Thoracic aorta (tissue), 2 donors: Measurements from ENCODE around the gene FBXO10. TPM values are rescaled to one million over a fixed set of nuclear protein-coding genes. Genes with fewer than 3 reads are reported as not detected.
A peak's percentile ranks its signal among the peaks of the same experiment; 100 is the strongest.

Source experiments
- ATAC-seq: fragments of 150-250 bp; one replicate; pipeline ENCODE4 v1.8.0; 2017; ENCODE audit warnings: low read depth; ENCODE audit not compliant: insufficient number of reproducible peaks, low FRiP score
- DNase-seq: peaks from one replicate; pipeline ENCODE4 v3.0.0-alpha.2; 2020; ENCODE audit warnings: low spot score
- H3K27ac ChIP-seq, 2 donors: fragments of 200-600 bp; sonication (generic); 1 replicate in 1 of 2; 2 replicates in 1 of 2; pipeline ENCODE4 v1.5.1; 2016; ENCODE audit warnings: mild to moderate bottlenecking in 2 of 2, moderate library complexity in 2 of 2
- H3K27me3 ChIP-seq: fragments of 200-600 bp; sonication (generic); replicated peaks from 2 replicates; pipeline ENCODE4 v1.6.0; 2016; ENCODE audit warnings: mild to moderate bottlenecking; ENCODE audit not compliant: insufficient read depth
- H3K36me3 ChIP-seq: fragments of 200-600 bp; sonication (generic); one replicate; pipeline ENCODE4 v1.5.1; 2016
- H3K4me1 ChIP-seq, 2 donors: fragments of 200-600 bp; sonication (generic); 1 replicate in 1 of 2; 2 replicates in 1 of 2; pipeline versions ENCODE4 v1.5.1 to v1.6.0; 2016; ENCODE audit warnings: low read depth in 2 of 2, mild to moderate bottlenecking in 1 of 2; ENCODE audit not compliant: control insufficient read depth in 1 of 2
- H3K4me3 ChIP-seq: fragments of 200-600 bp; sonication (generic); 2 replicates; pipeline ENCODE4 v1.5.1; 2016; ENCODE audit warnings: mild to moderate bottlenecking
- H3K9me3 ChIP-seq: fragments of 200-600 bp; sonication (generic); 2 replicates; pipeline ENCODE4 v1.5.1; 2016
- total RNA-seq, 2 donors: library from RNA; depleted of rRNA; stranded (reverse); fragments of >200 nt; gene quantifications; one replicate each; pipeline versions ENCODE4 v1.1.0 to v1.2.3, GENCODE V29; 2016
- TF ChIP-seq, protein P1 (sequence below): fragments of 200-600 bp; sonication (generic); IDR thresholded peaks from one replicate; pipeline ENCODE4 v1.5.1; 2019; ENCODE audit warnings: antibody characterized with exemption

FBXO10 gene
- total RNA-seq, 2 donors from 2014 or later: 6.9 to 20.7 TPM

DNA sequence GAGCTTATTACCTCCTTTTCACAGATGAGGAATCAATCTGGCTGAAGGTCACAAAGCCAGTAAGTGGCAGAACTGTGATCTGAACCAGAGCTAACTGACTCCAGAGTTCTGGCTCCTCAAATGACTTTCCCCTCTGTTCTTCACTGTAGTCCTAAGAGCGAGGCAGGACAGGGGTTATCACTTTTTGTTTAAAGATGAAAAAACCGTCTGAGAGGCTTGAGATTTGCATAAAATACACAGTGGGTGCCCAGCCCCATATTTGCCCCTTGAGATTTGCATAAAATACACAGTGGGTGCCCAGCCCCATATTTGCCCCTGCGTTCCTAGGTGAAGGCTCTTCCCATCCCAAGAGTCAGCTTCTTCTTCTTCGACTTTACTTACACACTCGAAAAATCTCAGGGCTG lies 667 bp downstream of the FBXO10 start:
- peak overlapping the region; percentile 57 to 79 for H3K27ac ChIP-seq
- TF ChIP-seq, protein P1, sequence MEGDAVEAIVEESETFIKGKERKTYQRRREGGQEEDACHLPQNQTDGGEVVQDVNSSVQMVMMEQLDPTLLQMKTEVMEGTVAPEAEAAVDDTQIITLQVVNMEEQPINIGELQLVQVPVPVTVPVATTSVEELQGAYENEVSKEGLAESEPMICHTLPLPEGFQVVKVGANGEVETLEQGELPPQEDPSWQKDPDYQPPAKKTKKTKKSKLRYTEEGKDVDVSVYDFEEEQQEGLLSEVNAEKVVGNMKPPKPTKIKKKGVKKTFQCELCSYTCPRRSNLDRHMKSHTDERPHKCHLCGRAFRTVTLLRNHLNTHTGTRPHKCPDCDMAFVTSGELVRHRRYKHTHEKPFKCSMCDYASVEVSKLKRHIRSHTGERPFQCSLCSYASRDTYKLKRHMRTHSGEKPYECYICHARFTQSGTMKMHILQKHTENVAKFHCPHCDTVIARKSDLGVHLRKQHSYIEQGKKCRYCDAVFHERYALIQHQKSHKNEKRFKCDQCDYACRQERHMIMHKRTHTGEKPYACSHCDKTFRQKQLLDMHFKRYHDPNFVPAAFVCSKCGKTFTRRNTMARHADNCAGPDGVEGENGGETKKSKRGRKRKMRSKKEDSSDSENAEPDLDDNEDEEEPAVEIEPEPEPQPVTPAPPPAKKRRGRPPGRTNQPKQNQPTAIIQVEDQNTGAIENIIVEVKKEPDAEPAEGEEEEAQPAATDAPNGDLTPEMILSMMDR: no peak
- H3K36me3 ChIP-seq: no peaks in the 10 kb centered on the region
- DNase-seq (no peak), ATAC-seq (no peak)
- H3K4me3 ChIP-seq: peak overlapping the region; percentile 93
- no peaks in the 10 kb centered on the region for H3K27me3 ChIP-seq
- no peaks in the 10 kb centered on the region for H3K9me3 ChIP-seq
- peaks cover 6 to 16% of the 10 kb centered on the region in 2 donors for H3K4me1 ChIP-seq

DNA sequence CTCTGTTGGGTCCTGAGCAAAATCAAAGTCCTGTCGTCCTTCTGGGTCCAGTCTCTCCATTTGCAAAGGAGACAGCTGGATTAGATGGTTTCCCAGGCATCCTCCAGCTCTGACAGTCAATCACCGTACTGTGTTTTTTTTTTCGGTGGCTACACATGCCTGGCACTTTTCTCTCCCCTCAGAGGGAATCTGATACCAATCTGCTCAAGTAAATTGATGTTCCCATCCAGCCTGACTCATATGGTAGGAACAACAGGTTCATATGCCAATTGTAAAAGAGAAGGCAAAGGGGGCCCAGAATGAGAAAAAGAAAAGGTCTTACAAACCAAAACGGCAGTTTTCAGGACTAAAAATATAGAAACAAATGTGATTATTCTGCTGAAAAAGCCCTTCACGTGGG lies 1.2 kb downstream of the FBXO10 start:
- no peak for DNase-seq
- TF ChIP-seq, protein P1: no peak
- ATAC-seq: no peak
- H3K27ac ChIP-seq: peak overlapping the region in 1 of 2 donors; percentile 79
- H3K36me3 ChIP-seq: no peaks in the 10 kb centered on the region
- H3K4me3 ChIP-seq: peak overlapping the region; percentile 93
- no peaks in the 10 kb centered on the region for H3K9me3 ChIP-seq
- H3K27me3 ChIP-seq: no peaks in the 10 kb centered on the region
- peaks cover 6 to 16% of the 10 kb centered on the region in 2 donors for H3K4me1 ChIP-seq

DNA sequence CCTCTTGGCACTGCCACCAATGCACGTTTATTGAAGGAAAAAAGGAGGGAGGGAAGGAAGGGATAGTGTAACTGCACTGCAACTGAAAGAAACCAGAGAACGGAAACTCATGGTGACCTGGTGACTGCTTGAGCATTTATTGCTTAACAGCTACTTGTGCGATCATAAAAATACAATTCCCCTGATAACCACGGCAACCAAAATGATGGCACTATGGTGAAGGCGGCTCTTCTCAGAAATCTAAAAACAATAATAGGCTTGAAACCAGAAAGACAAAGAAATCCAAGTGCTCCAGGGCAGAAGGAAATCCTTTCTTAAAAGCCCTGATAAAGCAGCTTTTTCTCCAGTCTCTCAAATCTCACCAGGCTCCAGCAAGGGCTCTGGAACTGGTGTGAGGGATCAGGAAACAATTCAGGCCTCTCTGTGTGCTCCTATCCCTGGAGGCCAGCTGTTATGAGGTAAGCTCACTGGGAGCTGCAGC lies 1.9 kb downstream of the FBXO10 start:
- Histone ChIP-seq H3K27me3 (no peaks in the 10 kb centered on the region), H3K27ac (no peak overlapping the region), H3K4me3 (no peak overlapping the region), H3K4me1 (peaks cover 6 to 16% of the 10 kb centered on the region in 2 donors), H3K36me3 (no peaks in the 10 kb centered on the region), H3K9me3 (no peaks in the 10 kb centered on the region)
- no peak for DNase-seq
- TF ChIP-seq, protein P1: no peak
- no peak for ATAC-seq

DNA sequence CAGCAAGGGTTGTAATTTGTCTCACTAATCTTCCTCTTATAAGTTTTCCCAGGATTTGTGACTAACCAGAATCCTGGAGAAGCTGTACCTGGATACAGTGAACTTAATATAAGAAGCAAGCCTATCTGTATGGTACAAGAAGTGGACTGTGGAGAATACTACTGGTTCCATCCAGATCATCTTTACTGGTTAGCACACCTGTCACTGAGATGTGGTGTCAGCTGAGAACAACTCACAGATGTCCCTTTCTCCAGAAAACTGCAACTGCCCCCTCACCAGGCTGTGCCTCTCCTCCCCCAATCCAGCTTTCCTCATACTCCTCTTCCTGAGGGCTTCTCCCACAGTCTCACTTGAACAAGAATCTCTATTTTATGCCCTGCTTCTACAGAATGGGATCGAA lies 4.9 kb downstream of the FBXO10 start:
- TF ChIP-seq, protein P1: no peak
- no peak overlapping the region for H3K4me3 ChIP-seq
- H3K4me1 ChIP-seq: peaks cover 6 to 16% of the 10 kb centered on the region in 2 donors
- H3K36me3 ChIP-seq: no peaks in the 10 kb centered on the region
- no peaks in the 10 kb centered on the region for H3K27me3 ChIP-seq
- DNase-seq: no peak
- H3K27ac ChIP-seq: no peak overlapping the region
- no peaks in the 10 kb centered on the region for H3K9me3 ChIP-seq
- ATAC-seq: no peak

DNA sequence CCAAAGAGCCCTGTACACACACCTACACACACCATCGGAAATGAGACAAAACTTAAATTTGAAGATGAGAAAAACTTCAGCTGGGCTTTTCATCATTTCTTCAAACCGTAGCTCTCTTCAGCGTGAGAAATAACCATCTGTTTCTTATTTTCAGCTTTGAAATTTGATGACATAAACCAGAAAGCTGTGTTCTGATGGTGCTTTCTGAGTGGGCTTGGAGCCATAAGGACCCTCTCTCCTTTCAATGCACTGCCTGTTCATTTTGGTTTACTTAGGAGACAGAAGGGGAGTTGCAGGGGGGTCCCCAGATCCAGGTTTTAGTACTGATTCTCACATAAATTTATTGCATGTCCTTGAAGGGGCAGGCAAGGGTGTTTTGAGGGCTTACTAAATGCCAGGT lies 9.5 kb downstream of the FBXO10 start:
- Histone ChIP-seq H3K27me3 (no peaks in the 10 kb centered on the region), H3K36me3 (no peaks in the 10 kb centered on the region), H3K4me1 (no peaks in the 10 kb centered on the region), H3K4me3 (no peak overlapping the region), H3K9me3 (no peaks in the 10 kb centered on the region), H3K27ac (no peak overlapping the region)
- DNase-seq: no peak
- TF ChIP-seq, protein P1: no peak
- ATAC-seq: no peak
